Osteoblast (primary cell): Measurements from ENCODE around the gene FYB2. TPM values are rescaled to one million over a fixed set of nuclear protein-coding genes. Genes with fewer than 3 reads are reported as not detected.

Experiments used
- DNase-seq: peaks from one replicate; pipeline ENCODE4 v3.0.0; 2011; ENCODE audit warnings: low spot score, mixed read lengths; ENCODE audit not compliant: insufficient read length; ENCODE audit errors: missing footprints
- H2AFZ ChIP-seq: 2 replicates; pipeline ENCODE4 v1.6.0; 2011; ENCODE audit warnings: mild to moderate bottlenecking, low read length
- H3K27ac ChIP-seq: 2 replicates; pipeline ENCODE4 v1.5.1; 2011; ENCODE audit warnings: mild to moderate bottlenecking, low read depth, low read length, moderate library complexity
- H3K27me3 ChIP-seq: 2 replicates; pipeline ENCODE4 v1.6.0; 2012; ENCODE audit warnings: mild to moderate bottlenecking, control low read depth, inconsistent platforms, low read length, moderate library complexity; ENCODE audit not compliant: insufficient read depth
- H3K36me3 ChIP-seq: 2 replicates; pipeline ENCODE4 v1.5.1; 2011; ENCODE audit warnings: mild to moderate bottlenecking, low read length, control low read depth, moderate library complexity; ENCODE audit not compliant: insufficient read depth
- H3K4me1 ChIP-seq: 2 replicates; pipeline ENCODE4 v1.5.1; 2011; ENCODE audit warnings: mild to moderate bottlenecking, low read length, control low read depth, moderate library complexity; ENCODE audit not compliant: insufficient read depth
- H3K4me2 ChIP-seq: 2 replicates; pipeline ENCODE4 v1.6.0; 2011; ENCODE audit warnings: mild to moderate bottlenecking, low read length; ENCODE audit not compliant: insufficient read depth
- H3K4me3 ChIP-seq: fragments of 200-600 bp; sonication (generic); 3 replicates; pipeline ENCODE4 v1.5.1; 2012; ENCODE audit warnings: mild to moderate bottlenecking, low read length, inconsistent platforms; ENCODE audit not compliant: insufficient read depth
- H3K79me2 ChIP-seq: 2 replicates; pipeline ENCODE4 v1.6.0; 2012; ENCODE audit warnings: mild to moderate bottlenecking, low read length, control low read depth, inconsistent platforms; ENCODE audit not compliant: insufficient read depth
- H3K9me3 ChIP-seq: 2 replicates; pipeline ENCODE4 v1.5.1; 2011; ENCODE audit warnings: low read depth, low read length, control low read depth
- H4K20me1 ChIP-seq: 2 replicates; pipeline ENCODE4 v1.6.0; 2012; ENCODE audit warnings: mild to moderate bottlenecking, low read length, control low read depth; ENCODE audit not compliant: insufficient read depth
- CTCF ChIP-seq: IDR thresholded peaks from 2 replicates; pipeline ENCODE4 v1.5.1; 2011; ENCODE audit warnings: mild to moderate bottlenecking, low read depth, low read length, moderate library complexity; ENCODE audit errors: extremely low read depth
- total RNA-seq: library from RNA; depleted of rRNA; stranded (reverse); fragments of >200 nt; gene quantifications from 2 replicates; pipeline ENCODE4 v1.2.3, GENCODE V29; 2012

Gene FYB2
- total RNA-seq, 1 donor = not detected

DNA sequence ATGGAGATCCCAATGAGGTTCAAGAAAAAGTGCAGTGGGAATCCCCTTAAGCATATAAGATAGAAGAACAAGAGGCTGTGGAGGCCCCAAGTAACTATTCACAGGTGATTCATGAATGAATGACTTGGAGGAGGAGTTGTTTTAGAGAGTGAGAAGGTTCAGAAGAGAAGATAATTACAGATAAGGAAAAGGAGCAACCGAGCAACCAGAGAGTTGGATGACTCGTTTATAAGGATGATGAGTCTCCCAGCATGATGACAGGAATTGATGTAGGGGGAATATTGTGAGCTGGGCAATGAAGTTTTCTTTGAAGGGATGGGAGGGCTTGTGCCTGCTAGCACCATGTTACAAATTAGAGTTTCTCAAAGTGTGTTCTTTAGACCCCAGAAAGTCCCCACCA is 45.2 kb upstream of the FYB2 start:
- Histone ChIP-seq H3K4me3 (no peak overlapping the region), H3K4me2 (no peak overlapping the region), H2AFZ (no peak overlapping the region), H3K79me2 (no peaks in the 10 kb centered on the region), H3K9me3 (no peaks in the 10 kb centered on the region), H3K27me3 (no peaks in the 10 kb centered on the region), H4K20me1 (no peaks in the 10 kb centered on the region), H3K36me3 (no peaks in the 10 kb centered on the region), H3K4me1 (peaks cover 15% of the 10 kb centered on the region), H3K27ac (no peak overlapping the region)
- no peak for DNase-seq
- TF ChIP-seq CTCF = no peak

- Histone ChIP-seq H3K9me3 (no peaks in the 10 kb centered on the region), H2AFZ (no peak overlapping the region), H4K20me1 (no peaks in the 10 kb centered on the region), H3K4me3 (no peak overlapping the region), H3K27me3 (no peaks in the 10 kb centered on the region), H3K4me1 (peaks cover 15% of the 10 kb centered on the region), H3K4me2 (no peak overlapping the region), H3K27ac (no peak overlapping the region), H3K79me2 (no peaks in the 10 kb centered on the region), H3K36me3 (no peaks in the 10 kb centered on the region)
- TF ChIP-seq CTCF = no peak
- no peak for DNase-seq
Observed at GRCh38 chr1:56863265-56863992, 44.2 kb upstream of the FYB2 start.

DNA sequence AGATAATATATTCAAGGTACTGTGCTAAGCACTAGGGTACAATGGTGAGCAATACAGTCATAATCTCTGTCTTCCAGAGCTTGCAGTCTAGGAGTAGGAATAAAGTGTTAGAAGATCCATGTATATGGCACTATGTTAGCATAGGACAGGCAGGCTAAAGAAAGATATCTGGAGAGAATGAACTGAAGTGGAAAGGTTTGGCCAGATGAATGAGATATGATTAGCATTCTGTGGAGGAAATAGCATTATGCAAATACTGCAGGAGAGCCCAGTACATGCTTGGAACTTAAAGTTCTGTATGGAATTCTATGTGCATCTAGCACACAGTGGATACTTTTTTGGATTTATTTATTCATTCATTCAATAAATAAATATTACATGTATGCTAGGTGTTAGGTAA is 40.1 kb upstream of the FYB2 start:
- no peak overlapping the region for H3K27ac ChIP-seq
- no peaks in the 10 kb centered on the region for H3K79me2 ChIP-seq
- no peaks in the 10 kb centered on the region for H3K27me3 ChIP-seq
- no peak overlapping the region for H2AFZ ChIP-seq
- DNase-seq = no peak
- no peaks in the 10 kb centered on the region for H3K9me3 ChIP-seq
- H3K4me2 ChIP-seq = no peak overlapping the region
- H3K36me3 ChIP-seq = no peaks in the 10 kb centered on the region
- H4K20me1 ChIP-seq = no peaks in the 10 kb centered on the region
- no peak for TF ChIP-seq CTCF
- no peaks in the 10 kb centered on the region for H3K4me1 ChIP-seq
- H3K4me3 ChIP-seq = no peak overlapping the region

GRCh38 chr1:56856186-56856585 is 37.0 kb upstream of the FYB2 start:
- no peaks in the 10 kb centered on the region for H3K27me3 ChIP-seq
- TF ChIP-seq CTCF = no peak
- no peaks in the 10 kb centered on the region for H3K9me3 ChIP-seq
- no peaks in the 10 kb centered on the region for H4K20me1 ChIP-seq
- no peaks in the 10 kb centered on the region for H3K4me1 ChIP-seq
- H3K27ac ChIP-seq = no peak overlapping the region
- H3K4me2 ChIP-seq = no peak overlapping the region
- no peak overlapping the region for H2AFZ ChIP-seq
- no peaks in the 10 kb centered on the region for H3K79me2 ChIP-seq
- DNase-seq = no peak
- H3K4me3 ChIP-seq = no peak overlapping the region
- no peaks in the 10 kb centered on the region for H3K36me3 ChIP-seq
